Keratinocyte (primary cell): ENCODE measurements around the gene DNAJC27.

Source experiments
- EZH2 ChIP-seq: IDR thresholded peaks from one replicate; pipeline ENCODE4 v1.6.1; 2012; ENCODE audit warnings: inconsistent platforms, mild to moderate bottlenecking, low read length, moderate library complexity
- TF ChIP-seq, protein P1 (sequence below), 3 experiments: IDR thresholded peaks in 1 of 3; conservative IDR thresholded peaks in 1 of 3; optimal IDR thresholded peaks in 1 of 3; 2 replicates in 2 of 3; 3 replicates in 1 of 3; pipeline versions ENCODE3 to v1.5.1; 2011; ENCODE audit warnings: low read length in 3 of 3, mild to moderate bottlenecking in 3 of 3, moderate library complexity in 2 of 3, control low read depth in 1 of 3, inconsistent platforms in 1 of 3; ENCODE audit not compliant: insufficient read depth in 2 of 3; ENCODE audit errors: extremely low read depth in 1 of 3

DNA sequence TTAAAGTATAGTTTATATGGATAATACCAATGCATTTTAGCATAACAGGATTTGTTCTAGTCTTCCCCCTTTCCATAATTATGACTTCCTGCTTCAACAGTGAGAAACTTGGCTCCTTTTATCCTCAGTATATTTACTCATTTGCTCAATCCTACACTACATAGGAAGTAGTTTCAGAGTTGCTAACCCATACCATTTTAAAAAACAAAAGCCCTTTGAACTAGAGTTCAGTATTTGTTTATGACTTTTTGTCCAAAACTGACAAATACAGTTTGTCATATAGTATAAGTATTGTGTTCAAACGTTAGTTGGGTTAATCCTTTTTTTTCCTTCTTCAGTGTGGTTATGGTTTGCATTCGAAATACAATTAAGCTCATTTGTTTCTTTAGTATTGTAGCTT lies 5.9 kb upstream of the DNAJC27 start:
- TF ChIP-seq, protein P1, sequence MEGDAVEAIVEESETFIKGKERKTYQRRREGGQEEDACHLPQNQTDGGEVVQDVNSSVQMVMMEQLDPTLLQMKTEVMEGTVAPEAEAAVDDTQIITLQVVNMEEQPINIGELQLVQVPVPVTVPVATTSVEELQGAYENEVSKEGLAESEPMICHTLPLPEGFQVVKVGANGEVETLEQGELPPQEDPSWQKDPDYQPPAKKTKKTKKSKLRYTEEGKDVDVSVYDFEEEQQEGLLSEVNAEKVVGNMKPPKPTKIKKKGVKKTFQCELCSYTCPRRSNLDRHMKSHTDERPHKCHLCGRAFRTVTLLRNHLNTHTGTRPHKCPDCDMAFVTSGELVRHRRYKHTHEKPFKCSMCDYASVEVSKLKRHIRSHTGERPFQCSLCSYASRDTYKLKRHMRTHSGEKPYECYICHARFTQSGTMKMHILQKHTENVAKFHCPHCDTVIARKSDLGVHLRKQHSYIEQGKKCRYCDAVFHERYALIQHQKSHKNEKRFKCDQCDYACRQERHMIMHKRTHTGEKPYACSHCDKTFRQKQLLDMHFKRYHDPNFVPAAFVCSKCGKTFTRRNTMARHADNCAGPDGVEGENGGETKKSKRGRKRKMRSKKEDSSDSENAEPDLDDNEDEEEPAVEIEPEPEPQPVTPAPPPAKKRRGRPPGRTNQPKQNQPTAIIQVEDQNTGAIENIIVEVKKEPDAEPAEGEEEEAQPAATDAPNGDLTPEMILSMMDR (optimal IDR thresholded peaks at IDR 0.05 in 1 of 3, IDR thresholded peaks at IDR 0.05 in 1 of 3, conservative IDR thresholded peaks at IDR 0.05 in 1 of 3; ENCODE audit: extremely low read depth in 1 of 3, insufficient read depth in 2 of 3, low read length in 3 of 3) = no peak
- no peak for TF ChIP-seq EZH2
